Neural cell (in vitro differentiated cells): ENCODE data around the gene ICE1. TPM values are rescaled to one million over a fixed set of nuclear protein-coding genes. Genes with fewer than 3 reads are reported as not detected.
"Not testable (repeated sequence)": the region's sequence is repeated elsewhere in the genome, so short reads cannot be mapped to it uniquely, and the experiment has no call there.

Experiments
- H2AFZ ChIP-seq: fragments of 200-600, 300-800 bp; sonication (generic), shearing (Covaris generic); 2 replicates; pipeline ENCODE4 v1.6.0; 2014; ENCODE audit warnings: low read depth, mild to moderate bottlenecking, antibody characterized with exemption, low read length, moderate library complexity
- H3F3A ChIP-seq: fragments of 200-600 bp; shearing (Covaris generic); 2 replicates; pipeline ENCODE4 v1.6.1; 2016; ENCODE audit warnings: mild to moderate bottlenecking, moderate library complexity, mixed read lengths, antibody characterized with exemption, low read length; ENCODE audit not compliant: insufficient read depth, poor library complexity, severe bottlenecking
- H3K27ac ChIP-seq: fragments of 200-600, 300-800 bp; sonication (generic), shearing (Covaris generic); 2 replicates; pipeline ENCODE4 v1.5.1; 2014; ENCODE audit warnings: mild to moderate bottlenecking, low read length, moderate library complexity
- H3K27me3 ChIP-seq: fragments of 300-800, 200-600 bp; sonication (generic), shearing (Covaris generic); 2 replicates; pipeline ENCODE4 v1.6.0; 2014; ENCODE audit warnings: mild to moderate bottlenecking, low read depth, low read length, moderate library complexity; ENCODE audit not compliant: insufficient read depth
- H3K36me3 ChIP-seq: fragments of 300-800, 200-600 bp; sonication (generic), shearing (Covaris generic); 2 replicates; pipeline ENCODE4 v1.5.1; 2014; ENCODE audit warnings: mild to moderate bottlenecking, antibody characterized with exemption, low read length, moderate library complexity; ENCODE audit not compliant: insufficient read depth
- H3K4me2 ChIP-seq: fragments of 300-800, 200-600 bp; sonication (generic), shearing (Covaris generic); 2 replicates; pipeline ENCODE4 v1.6.0; 2014; ENCODE audit warnings: mild to moderate bottlenecking, low read length
- H3K4me3 ChIP-seq: fragments of 300-800, 200-600 bp; sonication (generic), shearing (Covaris generic); 2 replicates; pipeline ENCODE4 v1.5.1; 2014; ENCODE audit warnings: mild to moderate bottlenecking, low read length, moderate library complexity
- H3K79me2 ChIP-seq: fragments of 200-600 bp; shearing (Covaris generic); replicated peaks from 2 replicates; pipeline ENCODE4 v1.6.0; 2014; ENCODE audit warnings: mild to moderate bottlenecking, low read length, moderate library complexity; ENCODE audit not compliant: insufficient read depth
- H3K9ac ChIP-seq: fragments of 300-800, 200-600 bp; sonication (generic), shearing (Covaris generic); 2 replicates; pipeline ENCODE4 v1.6.1; 2016; ENCODE audit warnings: mild to moderate bottlenecking, low read length, mixed read lengths
- H3K9me2 ChIP-seq: fragments of 200-600 bp; shearing (Covaris generic); 2 replicates; pipeline ENCODE4 v1.6.1; 2016; ENCODE audit warnings: mild to moderate bottlenecking, low read length, mixed read lengths; ENCODE audit not compliant: insufficient read depth
- H3K9me3 ChIP-seq: fragments of 200-600, 300-800 bp; sonication (generic), shearing (Covaris generic); 2 replicates; pipeline ENCODE4 v1.6.1; 2016; ENCODE audit warnings: mild to moderate bottlenecking, mixed run types, low read length, moderate library complexity, mixed read lengths
- H4K20me1 ChIP-seq: fragments of 200-600 bp; shearing (Covaris generic); 2 replicates; pipeline ENCODE4 v1.6.1; 2016; ENCODE audit warnings: mild to moderate bottlenecking, mixed run types; ENCODE audit not compliant: insufficient read depth
- CTCF ChIP-seq: fragments of 450-650 bp; IDR thresholded peaks from 2 replicates; pipeline ENCODE4 v1.5.1; 2014; ENCODE audit warnings: antibody characterized with exemption, mild to moderate bottlenecking, moderate library complexity; ENCODE audit not compliant: poor library complexity, severe bottlenecking
- EP300 ChIP-seq: fragments of 450-650 bp; conservative IDR thresholded peaks from 2 replicates; pipeline ENCODE4 v1.6.1; 2014; ENCODE audit warnings: antibody characterized with exemption, mild to moderate bottlenecking, moderate library complexity; ENCODE audit not compliant: poor library complexity, severe bottlenecking
- EZH2 ChIP-seq: fragments of 200-600, 300-800 bp; shearing (Covaris generic), sonication (generic); IDR thresholded peaks from 2 replicates; pipeline ENCODE4 v1.6.1; 2014; ENCODE audit warnings: antibody characterized with exemption, low read length, borderline replicate concordance, mild to moderate bottlenecking; ENCODE audit not compliant: insufficient read depth, poor library complexity, severe bottlenecking
- MXI1 ChIP-seq: fragments of 450-650 bp; conservative IDR thresholded peaks from 2 replicates; pipeline ENCODE4 v1.6.1; 2014; ENCODE audit warnings: antibody characterized with exemption, mild to moderate bottlenecking; ENCODE audit not compliant: poor library complexity, severe bottlenecking
- POLR2AphosphoS5 ChIP-seq: IDR thresholded peaks from 2 replicates; pipeline ENCODE4 v1.6.1; 2012
- RAD21 ChIP-seq: fragments of 450-650 bp; conservative IDR thresholded peaks from 2 replicates; pipeline ENCODE4 v1.6.1; 2014; ENCODE audit warnings: antibody characterized with exemption, mild to moderate bottlenecking, moderate library complexity
- SMC3 ChIP-seq: fragments of 450-650 bp; conservative IDR thresholded peaks from 2 replicates; pipeline ENCODE4 v1.6.1; 2014; ENCODE audit warnings: antibody characterized with exemption, mild to moderate bottlenecking, moderate library complexity; ENCODE audit not compliant: poor library complexity
- TAF1 ChIP-seq: IDR thresholded peaks from 2 replicates; pipeline ENCODE4 v1.6.1; 2012; ENCODE audit warnings: low read depth
- polyA plus RNA-seq: library from polyadenylated mRNA; depleted of rRNA; stranded (reverse); fragments of >200 nt; gene quantifications from 2 replicates; pipeline ENCODE4 v1.2.3, GENCODE V29; 2014
- TF ChIP-seq, protein P1 (sequence below): IDR thresholded peaks from 2 replicates; pipeline ENCODE4 v1.6.1; 2012; ENCODE audit warnings: borderline replicate concordance

ICE1 gene
- polyA plus RNA-seq, 1 donor from 2014 or later = 22.1 TPM

- H3K4me3 ChIP-seq = no peak overlapping the region
- no peaks in the 10 kb centered on the region for H3K36me3 ChIP-seq
- no peaks in the 10 kb centered on the region for H3K9me3 ChIP-seq
- no peaks in the 10 kb centered on the region for H3K27me3 ChIP-seq
- H3K27ac ChIP-seq = no peak overlapping the region
- no peak overlapping the region for H3K4me2 ChIP-seq
- no peaks in the 10 kb centered on the region for H4K20me1 ChIP-seq
- no peaks in the 10 kb centered on the region for H3F3A ChIP-seq
- no peaks in the 10 kb centered on the region for H3K79me2 ChIP-seq
- no peak overlapping the region for H3K9ac ChIP-seq
- no peaks in the 10 kb centered on the region for H3K9me2 ChIP-seq
- H2AFZ ChIP-seq = no peak overlapping the region
- no peak for TF ChIP-seq TAF1
- no peak for TF ChIP-seq SMC3
- no peak for TF ChIP-seq EZH2
- TF ChIP-seq POLR2AphosphoS5 = no peak
- no peak for TF ChIP-seq CTCF
- no peak for TF ChIP-seq MXI1
- TF ChIP-seq, protein P1, sequence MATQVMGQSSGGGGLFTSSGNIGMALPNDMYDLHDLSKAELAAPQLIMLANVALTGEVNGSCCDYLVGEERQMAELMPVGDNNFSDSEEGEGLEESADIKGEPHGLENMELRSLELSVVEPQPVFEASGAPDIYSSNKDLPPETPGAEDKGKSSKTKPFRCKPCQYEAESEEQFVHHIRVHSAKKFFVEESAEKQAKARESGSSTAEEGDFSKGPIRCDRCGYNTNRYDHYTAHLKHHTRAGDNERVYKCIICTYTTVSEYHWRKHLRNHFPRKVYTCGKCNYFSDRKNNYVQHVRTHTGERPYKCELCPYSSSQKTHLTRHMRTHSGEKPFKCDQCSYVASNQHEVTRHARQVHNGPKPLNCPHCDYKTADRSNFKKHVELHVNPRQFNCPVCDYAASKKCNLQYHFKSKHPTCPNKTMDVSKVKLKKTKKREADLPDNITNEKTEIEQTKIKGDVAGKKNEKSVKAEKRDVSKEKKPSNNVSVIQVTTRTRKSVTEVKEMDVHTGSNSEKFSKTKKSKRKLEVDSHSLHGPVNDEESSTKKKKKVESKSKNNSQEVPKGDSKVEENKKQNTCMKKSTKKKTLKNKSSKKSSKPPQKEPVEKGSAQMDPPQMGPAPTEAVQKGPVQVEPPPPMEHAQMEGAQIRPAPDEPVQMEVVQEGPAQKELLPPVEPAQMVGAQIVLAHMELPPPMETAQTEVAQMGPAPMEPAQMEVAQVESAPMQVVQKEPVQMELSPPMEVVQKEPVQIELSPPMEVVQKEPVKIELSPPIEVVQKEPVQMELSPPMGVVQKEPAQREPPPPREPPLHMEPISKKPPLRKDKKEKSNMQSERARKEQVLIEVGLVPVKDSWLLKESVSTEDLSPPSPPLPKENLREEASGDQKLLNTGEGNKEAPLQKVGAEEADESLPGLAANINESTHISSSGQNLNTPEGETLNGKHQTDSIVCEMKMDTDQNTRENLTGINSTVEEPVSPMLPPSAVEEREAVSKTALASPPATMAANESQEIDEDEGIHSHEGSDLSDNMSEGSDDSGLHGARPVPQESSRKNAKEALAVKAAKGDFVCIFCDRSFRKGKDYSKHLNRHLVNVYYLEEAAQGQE = no peak
- no peak for TF ChIP-seq EP300
Observed at GRCh38 chr5:5387192-5387591, 35.3 kb upstream of the ICE1 start.

- H3F3A ChIP-seq = no peaks in the 10 kb centered on the region
- no peak overlapping the region for H2AFZ ChIP-seq
- H3K4me2 ChIP-seq = no peak overlapping the region
- H3K9ac ChIP-seq = no peak overlapping the region
- no peaks in the 10 kb centered on the region for H3K9me3 ChIP-seq
- no peaks in the 10 kb centered on the region for H3K9me2 ChIP-seq
- no peak overlapping the region for H3K27ac ChIP-seq
- H3K27me3 ChIP-seq = no peaks in the 10 kb centered on the region
- H3K79me2 ChIP-seq = no peaks in the 10 kb centered on the region
- no peaks in the 10 kb centered on the region for H3K36me3 ChIP-seq
- TF ChIP-seq CTCF = no peak
- TF ChIP-seq, protein P1 = no peak
- no peak for TF ChIP-seq EZH2
- TF ChIP-seq EP300 = no peak
- TF ChIP-seq TAF1 = no peak
- no peak for TF ChIP-seq SMC3
- TF ChIP-seq RAD21 = no peak
- TF ChIP-seq POLR2AphosphoS5 = no peak
- TF ChIP-seq MXI1 = no peak
- H4K20me1 ChIP-seq = no peaks in the 10 kb centered on the region
- H3K4me3 ChIP-seq = no peak overlapping the region
Observed at GRCh38 chr5:5387777-5388176, 34.7 kb upstream of the ICE1 start.

GRCh38 chr5:5390121-5390869, 32.2 kb upstream of the ICE1 start:
- H3K9me2 ChIP-seq, H3K4me3 ChIP-seq, H3F3A ChIP-seq, H3K79me2 ChIP-seq, H3K9ac ChIP-seq, H3K27me3 ChIP-seq, H3K9me3 ChIP-seq, H4K20me1 ChIP-seq, H3K4me2 ChIP-seq, H3K27ac ChIP-seq, H2AFZ ChIP-seq, H3K36me3 ChIP-seq: not testable (repeated sequence)
